Stimulated activated naive B cell treated with anti-CD40 and anti-IgM and Interleukin-4, amounts not matched to agents 10 μg/mL and 1 μg/mL and 100 μg/mL, for 72 hours (primary cell): ENCODE results near the gene RHOF.
"Not testable (repeated sequence)": the region's sequence is repeated elsewhere in the genome, so short reads cannot be mapped to it uniquely, and the experiment has no call there.

Experiments used
- ATAC-seq, 2 donors: fragments of 150-1000 bp; cut with Tn5 transposase; replicated peaks; 2 replicates each; pipeline ENCODE4 v1.10.0; 2021; ENCODE audit warnings: moderate library complexity in 1 of 2
- DNase-seq: peaks from one replicate; pipeline ENCODE4 v3.0.0; 2021
- H3K27ac Mint-ChIP-seq: one replicate; pipeline ENCODE4 v1.8.0; 2022; ENCODE audit warnings: mild to moderate bottlenecking, mixed read lengths
- H3K27me3 Mint-ChIP-seq, 2 donors: one replicate each; pipeline ENCODE4 v1.8.0; 2022; ENCODE audit warnings: mixed read lengths in 2 of 2
- H3K36me3 Mint-ChIP-seq, 2 donors: one replicate each; pipeline ENCODE4 v1.8.0; 2022; ENCODE audit warnings: mixed read lengths in 2 of 2, mild to moderate bottlenecking in 1 of 2
- H3K4me1 Mint-ChIP-seq, 2 donors: one replicate each; pipeline ENCODE4 v1.8.0; 2022; ENCODE audit warnings: mixed read lengths in 2 of 2, mild to moderate bottlenecking in 1 of 2
- H3K4me3 Mint-ChIP-seq, 2 donors: one replicate each; pipeline ENCODE4 v1.8.0; 2022; ENCODE audit warnings: mild to moderate bottlenecking in 2 of 2, mixed read lengths in 2 of 2, moderate library complexity in 1 of 2
- H3K9me3 Mint-ChIP-seq, 2 donors: one replicate each; pipeline ENCODE4 v1.8.0; 2022; ENCODE audit warnings: mixed read lengths in 2 of 2, mild to moderate bottlenecking in 1 of 2

Gene RHOF

GRCh38 chr12:121751749-121752351 lies 41.6 kb downstream of the RHOF start:
- DNase-seq (no peak), ATAC-seq (no peak)
- Mint-ChIP-seq H3K27ac (no peak overlapping the region), H3K36me3 (peaks cover 24 to 52% of the 10 kb centered on the region in 2 donors), H3K4me1 (peaks cover 11 to 16% of the 10 kb centered on the region in 2 donors), H3K9me3 (no peaks in the 10 kb centered on the region), H3K27me3 (no peaks in the 10 kb centered on the region), H3K4me3 (no peak overlapping the region)

GRCh38 chr12:121751034-121751433 lies 42.5 kb downstream of the RHOF start:
- H3K27me3 Mint-ChIP-seq = no peaks in the 10 kb centered on the region
- H3K36me3 Mint-ChIP-seq = peaks cover 20 to 49% of the 10 kb centered on the region in 2 donors
- no peak overlapping the region for H3K27ac Mint-ChIP-seq
- no peaks in the 10 kb centered on the region for H3K9me3 Mint-ChIP-seq
- H3K4me1 Mint-ChIP-seq = peaks cover 11 to 16% of the 10 kb centered on the region in 2 donors
- H3K4me3 Mint-ChIP-seq = no peak overlapping the region
- DNase-seq (no peak), ATAC-seq (no peak)

GRCh38 chr12:121750507-121750955 lies 43.0 kb downstream of the RHOF start:
- Mint-ChIP-seq H3K36me3 (peaks cover 20 to 49% of the 10 kb centered on the region in 2 donors), H3K4me1 (peaks cover 11 to 16% of the 10 kb centered on the region in 2 donors), H3K27me3 (no peaks in the 10 kb centered on the region), H3K9me3 (no peaks in the 10 kb centered on the region), H3K4me3 (no peak overlapping the region), H3K27ac (no peak overlapping the region)
- DNase-seq (no peak), ATAC-seq (no peak)

- Mint-ChIP-seq H3K36me3 (peaks cover 20 to 47% of the 10 kb centered on the region in 2 donors), H3K27me3 (no peaks in the 10 kb centered on the region), H3K4me3 (no peak overlapping the region), H3K27ac (no peak overlapping the region), H3K9me3 (no peaks in the 10 kb centered on the region), H3K4me1 (peaks cover 11 to 16% of the 10 kb centered on the region in 2 donors)
- DNase-seq (no peak), ATAC-seq (no peak)
These were observed 44.2 kb downstream of the RHOF start for GRCh38 chr12:121749267-121749666.

GRCh38 chr12:121748571-121749265 lies 44.8 kb downstream of the RHOF start:
- no peak overlapping the region for H3K4me3 Mint-ChIP-seq
- peak; percentile 93 to 96 for ATAC-seq
- H3K36me3 Mint-ChIP-seq = peaks cover 18 to 47% of the 10 kb centered on the region in 2 donors
- H3K4me1 Mint-ChIP-seq = peaks cover 11 to 16% of the 10 kb centered on the region in 2 donors
- no peak overlapping the region for H3K27ac Mint-ChIP-seq
- no peaks in the 10 kb centered on the region for H3K9me3 Mint-ChIP-seq
- H3K27me3 Mint-ChIP-seq = no peaks in the 10 kb centered on the region
- DNase-seq = peak; percentile 14

- Mint-ChIP-seq H3K4me3 (no peak overlapping the region), H3K4me1 (peaks cover 11 to 16% of the 10 kb centered on the region in 2 donors), H3K9me3 (no peaks in the 10 kb centered on the region), H3K36me3 (peaks cover 18 to 47% of the 10 kb centered on the region in 2 donors), H3K27ac (no peak overlapping the region), H3K27me3 (no peaks in the 10 kb centered on the region)
- no peak for ATAC-seq
- DNase-seq = no peak
These were observed 45.3 kb downstream of the RHOF start for GRCh38 chr12:121748218-121748570.

- H3K9me3 Mint-ChIP-seq, H3K4me3 Mint-ChIP-seq, ATAC-seq, H3K27me3 Mint-ChIP-seq, DNase-seq, H3K27ac Mint-ChIP-seq: not testable (repeated sequence)
- Mint-ChIP-seq H3K36me3 (peaks cover 14 to 30% of the 10 kb centered on the region in 2 donors), H3K4me1 (peaks cover 11 to 21% of the 10 kb centered on the region in 2 donors)
These were observed 47.9 kb downstream of the RHOF start for GRCh38 chr12:121745545-121745944.

GRCh38 chr12:121741743-121742142 lies 51.7 kb downstream of the RHOF start:
- Mint-ChIP-seq H3K36me3 (peaks cover 6 to 25% of the 10 kb centered on the region in 2 donors), H3K9me3 (no peaks in the 10 kb centered on the region), H3K27ac (no peak overlapping the region), H3K4me1 (peaks cover 0 to 6% of the 10 kb centered on the region in 2 donors), H3K27me3 (no peaks in the 10 kb centered on the region), H3K4me3 (no peak overlapping the region)
- ATAC-seq (no peak), DNase-seq (no peak)

- DNase-seq (no peak), ATAC-seq (no peak)
- Mint-ChIP-seq H3K36me3 (peaks cover 6 to 25% of the 10 kb centered on the region in 2 donors), H3K27me3 (no peaks in the 10 kb centered on the region), H3K27ac (no peak overlapping the region), H3K4me1 (peaks cover 0 to 6% of the 10 kb centered on the region in 2 donors), H3K9me3 (no peaks in the 10 kb centered on the region), H3K4me3 (no peak overlapping the region)
These were observed 52.6 kb downstream of the RHOF start for GRCh38 chr12:121740847-121741246.

- no peak overlapping the region for H3K4me3 Mint-ChIP-seq
- H3K27ac Mint-ChIP-seq = peak overlapping the region; percentile 21
- peaks cover 6 to 16% of the 10 kb centered on the region in 2 donors for H3K36me3 Mint-ChIP-seq
- H3K4me1 Mint-ChIP-seq = peaks cover 0 to 6% of the 10 kb centered on the region in 2 donors
- ATAC-seq (no peak), DNase-seq (no peak)
- H3K27me3 Mint-ChIP-seq = no peaks in the 10 kb centered on the region
- H3K9me3 Mint-ChIP-seq = no peaks in the 10 kb centered on the region
These were observed 55.1 kb downstream of the RHOF start for GRCh38 chr12:121738340-121738858.

- H3K27ac Mint-ChIP-seq = no peak overlapping the region
- H3K9me3 Mint-ChIP-seq = no peaks in the 10 kb centered on the region
- H3K4me1 Mint-ChIP-seq = no peaks in the 10 kb centered on the region
- no peak overlapping the region for H3K4me3 Mint-ChIP-seq
- H3K27me3 Mint-ChIP-seq = no peaks in the 10 kb centered on the region
- DNase-seq = no peak
- ATAC-seq = no peak
- H3K36me3 Mint-ChIP-seq = peaks cover 0 to 3% of the 10 kb centered on the region in 2 donors
These were observed 59.6 kb downstream of the RHOF start for GRCh38 chr12:121733849-121734248.

GRCh38 chr12:121731473-121731872 lies 62.0 kb downstream of the RHOF start:
- Mint-ChIP-seq H3K4me3 (no peak overlapping the region), H3K4me1 (no peaks in the 10 kb centered on the region), H3K27ac (no peak overlapping the region), H3K9me3 (no peaks in the 10 kb centered on the region), H3K36me3 (no peaks in the 10 kb centered on the region), H3K27me3 (no peaks in the 10 kb centered on the region)
- DNase-seq (no peak), ATAC-seq (no peak)

- Mint-ChIP-seq H3K4me3 (no peak overlapping the region), H3K4me1 (no peaks in the 10 kb centered on the region), H3K27me3 (no peaks in the 10 kb centered on the region), H3K27ac (no peak overlapping the region), H3K9me3 (no peaks in the 10 kb centered on the region), H3K36me3 (peaks cover 7 to 14% of the 10 kb centered on the region in 2 donors)
- DNase-seq (no peak), ATAC-seq (no peak)
These were observed 64.5 kb downstream of the RHOF start for GRCh38 chr12:121729021-121729420.
